ENCODE data around the gene DAO. TPM values are rescaled to one million over a fixed set of nuclear protein-coding genes. Genes with fewer than 3 reads are reported as not detected.

The DAO gene
- total RNA-seq, 1 donor from 2014 or later = 0.41 TPM

- Mint-ChIP-seq H3K4me3 (ENCODE audit: unreplicated experiment) (no peak overlapping the region), H3K9me3 (ENCODE audit: unreplicated experiment) (no peaks in the 10 kb centered on the region), H3K4me1 (ENCODE audit: unreplicated experiment) (peaks cover 9% of the 10 kb centered on the region), H3K36me3 (ENCODE audit: low read depth, unreplicated experiment) (no peaks in the 10 kb centered on the region), H3K27ac (ENCODE audit: unreplicated experiment) (no peak overlapping the region), H3K27me3 (ENCODE audit: unreplicated experiment) (peaks cover 3% of the 10 kb centered on the region)
- TF ChIP-seq, protein P1, sequence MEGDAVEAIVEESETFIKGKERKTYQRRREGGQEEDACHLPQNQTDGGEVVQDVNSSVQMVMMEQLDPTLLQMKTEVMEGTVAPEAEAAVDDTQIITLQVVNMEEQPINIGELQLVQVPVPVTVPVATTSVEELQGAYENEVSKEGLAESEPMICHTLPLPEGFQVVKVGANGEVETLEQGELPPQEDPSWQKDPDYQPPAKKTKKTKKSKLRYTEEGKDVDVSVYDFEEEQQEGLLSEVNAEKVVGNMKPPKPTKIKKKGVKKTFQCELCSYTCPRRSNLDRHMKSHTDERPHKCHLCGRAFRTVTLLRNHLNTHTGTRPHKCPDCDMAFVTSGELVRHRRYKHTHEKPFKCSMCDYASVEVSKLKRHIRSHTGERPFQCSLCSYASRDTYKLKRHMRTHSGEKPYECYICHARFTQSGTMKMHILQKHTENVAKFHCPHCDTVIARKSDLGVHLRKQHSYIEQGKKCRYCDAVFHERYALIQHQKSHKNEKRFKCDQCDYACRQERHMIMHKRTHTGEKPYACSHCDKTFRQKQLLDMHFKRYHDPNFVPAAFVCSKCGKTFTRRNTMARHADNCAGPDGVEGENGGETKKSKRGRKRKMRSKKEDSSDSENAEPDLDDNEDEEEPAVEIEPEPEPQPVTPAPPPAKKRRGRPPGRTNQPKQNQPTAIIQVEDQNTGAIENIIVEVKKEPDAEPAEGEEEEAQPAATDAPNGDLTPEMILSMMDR (IDR thresholded peaks at IDR 0.05; ENCODE audit: unreplicated experiment) = no peak
- DNase-seq (ENCODE audit: low spot score) = no peak
These were observed 4.6 kb upstream of the DAO start for GRCh38 chr12:108875280-108875679.

DNA sequence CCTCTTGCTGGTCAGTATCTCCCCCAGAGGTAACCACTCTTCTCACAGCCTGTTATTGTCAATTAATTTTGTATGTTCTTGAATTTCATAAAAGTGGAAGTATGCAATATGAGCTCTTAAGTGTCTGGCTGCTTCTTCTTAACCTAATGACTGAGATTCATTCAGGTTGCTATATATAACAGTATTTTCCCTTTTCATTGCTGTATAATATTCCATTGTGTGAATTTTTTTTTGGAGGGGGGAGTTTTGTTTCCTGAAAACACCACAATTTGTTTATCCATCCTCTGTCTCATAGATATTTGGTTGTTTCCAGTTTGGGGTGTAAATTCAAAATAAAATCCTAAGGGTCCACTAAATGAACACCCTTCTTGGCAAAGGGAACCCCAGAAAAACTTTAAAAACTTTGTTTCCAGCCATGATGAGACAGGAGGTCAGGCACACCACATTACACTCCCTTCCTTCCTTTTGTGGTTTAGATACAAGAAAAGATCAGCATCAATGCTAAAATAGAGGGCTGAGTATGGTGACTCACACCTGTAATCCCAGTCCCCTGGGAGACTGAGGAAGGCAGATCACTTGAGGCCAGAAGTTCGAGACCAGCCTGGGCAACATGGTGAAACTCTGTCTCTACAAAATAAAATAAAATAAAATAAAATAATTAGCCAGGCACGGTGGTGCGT lies 4.1 kb upstream of the DAO start:
- H3K4me1 Mint-ChIP-seq (ENCODE audit: unreplicated experiment) = peaks cover 9% of the 10 kb centered on the region
- H3K27me3 Mint-ChIP-seq (ENCODE audit: unreplicated experiment) = peaks cover 3% of the 10 kb centered on the region
- H3K27ac Mint-ChIP-seq (ENCODE audit: unreplicated experiment) = no peak overlapping the region
- H3K9me3 Mint-ChIP-seq (ENCODE audit: unreplicated experiment) = no peaks in the 10 kb centered on the region
- no peak for DNase-seq (ENCODE audit: low spot score)
- TF ChIP-seq, protein P1 (IDR thresholded peaks at IDR 0.05; ENCODE audit: unreplicated experiment) = no peak
- no peak overlapping the region for H3K4me3 Mint-ChIP-seq (ENCODE audit: unreplicated experiment)
- H3K36me3 Mint-ChIP-seq (ENCODE audit: low read depth, unreplicated experiment) = no peaks in the 10 kb centered on the region

DNA sequence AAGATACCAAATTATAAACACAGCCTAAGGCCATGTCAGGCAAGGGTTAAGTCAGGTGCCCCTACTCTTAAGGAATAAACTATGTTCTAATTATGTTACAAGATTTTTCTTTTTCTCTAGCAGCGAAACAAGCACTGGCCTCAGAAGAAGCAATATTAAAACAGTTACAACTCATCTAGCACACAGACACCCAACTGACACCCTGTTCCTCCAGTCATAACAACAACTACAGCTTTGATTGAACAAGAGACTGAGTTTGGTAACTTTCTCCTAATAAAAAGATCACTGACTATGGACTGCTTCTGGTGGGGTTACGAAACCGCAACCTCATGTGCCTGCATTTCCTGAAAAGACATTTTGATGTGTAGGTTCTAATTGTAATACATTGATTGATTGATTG lies 3.3 kb upstream of the DAO start:
- no peak overlapping the region for H3K27ac Mint-ChIP-seq (ENCODE audit: unreplicated experiment)

DNA sequence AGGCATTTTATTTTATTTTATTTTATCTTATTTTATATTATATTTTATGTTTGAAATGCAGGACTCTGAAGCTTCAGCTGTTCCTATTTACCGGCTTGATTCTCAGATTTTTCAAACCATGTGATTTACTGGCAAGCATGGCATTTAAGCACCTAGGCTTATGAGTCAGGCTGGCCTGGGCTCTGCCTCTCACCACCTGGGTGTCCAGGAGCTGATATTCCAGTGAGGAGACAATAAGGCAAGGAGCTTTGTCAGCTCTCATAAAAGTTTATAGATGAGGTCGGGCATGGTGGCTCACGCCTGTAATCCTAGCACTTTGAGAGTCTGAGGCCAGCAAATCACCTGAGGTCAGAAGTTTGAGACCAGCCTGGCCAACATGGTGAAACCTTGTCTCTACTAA lies 2.1 kb downstream of the DAO start:
- no peaks in the 10 kb centered on the region for H3K36me3 Mint-ChIP-seq (ENCODE audit: low read depth, unreplicated experiment)
- DNase-seq (ENCODE audit: low spot score) = no peak
- TF ChIP-seq, protein P1 (IDR thresholded peaks at IDR 0.05; ENCODE audit: unreplicated experiment) = no peak
- no peak overlapping the region for H3K4me3 Mint-ChIP-seq (ENCODE audit: unreplicated experiment)
- no peaks in the 10 kb centered on the region for H3K9me3 Mint-ChIP-seq (ENCODE audit: unreplicated experiment)
- H3K27ac Mint-ChIP-seq (ENCODE audit: unreplicated experiment) = no peak overlapping the region
- H3K27me3 Mint-ChIP-seq (ENCODE audit: unreplicated experiment) = no peaks in the 10 kb centered on the region
- H3K4me1 Mint-ChIP-seq (ENCODE audit: unreplicated experiment) = peaks cover 6% of the 10 kb centered on the region

More for the DNA sequence above, 3.3 kb upstream of the DAO start:
- Mint-ChIP-seq H3K36me3 (ENCODE audit: low read depth, unreplicated experiment) (no peaks in the 10 kb centered on the region), H3K9me3 (ENCODE audit: unreplicated experiment) (no peaks in the 10 kb centered on the region), H3K27me3 (ENCODE audit: unreplicated experiment) (peaks cover 3% of the 10 kb centered on the region), H3K4me3 (ENCODE audit: unreplicated experiment) (no peak overlapping the region), H3K4me1 (ENCODE audit: unreplicated experiment) (peaks cover 9% of the 10 kb centered on the region)
- DNase-seq (ENCODE audit: low spot score) = no peak
- TF ChIP-seq, protein P1 (IDR thresholded peaks at IDR 0.05; ENCODE audit: unreplicated experiment) = no peak

DNA sequence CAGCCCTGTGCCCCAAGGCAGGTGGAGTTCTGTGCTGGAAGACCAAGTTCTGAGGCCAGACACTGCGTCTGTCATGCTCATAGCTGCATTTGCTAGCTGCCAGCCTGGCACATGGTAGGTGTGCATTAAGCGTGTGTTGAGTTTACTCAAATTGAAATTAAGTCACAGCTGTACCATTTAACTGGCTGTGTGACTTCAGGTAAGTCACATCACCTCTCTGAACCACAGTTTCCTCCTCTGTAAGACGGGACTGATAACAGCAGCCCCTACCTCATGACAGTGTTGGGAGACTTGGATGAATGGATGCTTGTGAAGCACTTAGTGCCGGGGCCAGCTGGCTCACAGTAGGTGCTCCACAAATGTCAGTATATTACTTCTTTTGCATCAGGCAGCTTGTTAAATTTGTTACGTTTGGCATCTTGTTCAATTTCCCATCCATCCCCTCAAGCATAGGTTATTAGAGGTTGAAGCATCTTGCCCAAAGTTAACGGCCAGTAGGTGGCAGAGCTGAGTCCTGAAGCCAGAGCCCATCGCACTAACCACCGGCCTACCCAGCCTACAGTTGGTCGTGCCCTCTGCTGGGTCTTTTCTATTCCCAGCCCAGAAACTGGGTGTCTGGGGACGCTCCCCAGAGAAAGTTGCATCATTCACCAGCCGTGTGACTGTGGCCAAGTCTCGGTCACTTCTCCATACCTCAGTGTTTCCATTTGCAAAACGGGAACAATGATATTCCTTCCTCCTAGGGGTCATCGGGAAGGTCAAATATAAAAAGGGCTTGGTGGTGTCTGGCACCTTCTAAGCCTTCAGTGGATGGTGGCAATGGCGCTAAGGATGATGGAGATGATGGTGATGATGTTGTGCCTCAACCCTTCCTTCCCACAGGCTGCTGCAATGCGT lies 4.5 kb downstream of the DAO start:
- Mint-ChIP-seq H3K36me3 (ENCODE audit: low read depth, unreplicated experiment) (no peaks in the 10 kb centered on the region), H3K27me3 (ENCODE audit: unreplicated experiment) (no peaks in the 10 kb centered on the region), H3K9me3 (ENCODE audit: unreplicated experiment) (no peaks in the 10 kb centered on the region), H3K27ac (ENCODE audit: unreplicated experiment) (no peak overlapping the region), H3K4me3 (ENCODE audit: unreplicated experiment) (no peak overlapping the region), H3K4me1 (ENCODE audit: unreplicated experiment) (peaks cover 5% of the 10 kb centered on the region)
- TF ChIP-seq, protein P1 (IDR thresholded peaks at IDR 0.05; ENCODE audit: unreplicated experiment) = peak; percentile 65
- DNase-seq (ENCODE audit: low spot score) = peak; percentile 56

Data from endothelial cell (in vitro differentiated cells).